ENCODE measurements around the gene AGAP4. TPM values are rescaled to one million over a fixed set of nuclear protein-coding genes. Genes with fewer than 3 reads are reported as not detected.
"Not testable (repeated sequence)": the region's sequence is repeated elsewhere in the genome, so short reads cannot be mapped to it uniquely, and the experiment has no call there.

The AGAP4 gene
- 1 to 10 TPM; 5.5 to 6.7 (median 5.9) TPM for polyA plus RNA-seq

- H3K27ac ChIP-seq (ENCODE audit: low read depth, low read length) = not testable (repeated sequence)
- WGBS, 3 donors = 96 to 100% (median 100%) methylated on average over 1 to 9 of the region's 15 CpGs
Measured at GRCh38 chr10:45847400-45847799, at the start of gene AGAP4. TSS of gene AGAP4 (minus strand) at chr10:45847500. CDS start at chr10:45847347, 153 bp downstream.

GRCh38 chr10:45890721-45891120 is 43.4 kb upstream of the AGAP4 start:
- 92 to 96% (median 95%) methylated on average over 3 to 4 of the region's 4 CpGs for WGBS, 3 donors
- not testable (repeated sequence) for H3K27ac ChIP-seq (ENCODE audit: low read depth, low read length)

GRCh38 chr10:45889539-45890230 is 42.4 kb upstream of the AGAP4 start:
- H3K27ac ChIP-seq (ENCODE audit: low read depth, low read length) = not testable (repeated sequence)
- 95 to 100% (median 97%) methylated on average over 1 of the region's 1 CpG for WGBS, 3 donors

GRCh38 chr10:45882880-45883279 is 35.6 kb upstream of the AGAP4 start:
- no CpG with 5 or more reads among the region's 2 CpGs for WGBS, 3 donors

GRCh38 chr10:45865404-45865803 is 18.1 kb upstream of the AGAP4 start:
- 98 to 99% (median 98%) methylated on average over 21 to 33 of the region's 33 CpGs for WGBS, 3 donors
- not testable (repeated sequence) for H3K27ac ChIP-seq (ENCODE audit: low read depth, low read length)

More at GRCh38 chr10:45882880-45883279, 35.6 kb upstream of the AGAP4 start:
- H3K27ac ChIP-seq (ENCODE audit: low read depth, low read length) = not testable (repeated sequence)

- WGBS, 3 donors = 86 to 95% (median 92%) methylated on average over 3 of the region's 3 CpGs
- not testable (repeated sequence) for H3K27ac ChIP-seq (ENCODE audit: low read depth, low read length)
Measured at GRCh38 chr10:45864264-45864663, 17.0 kb upstream of the AGAP4 start.

- H3K27ac ChIP-seq (ENCODE audit: low read depth, low read length) = not testable (repeated sequence)
- WGBS, 3 donors = 89 to 94% (median 93%) methylated on average over 2 of the region's 2 CpGs
Measured at GRCh38 chr10:45863632-45864031, 16.3 kb upstream of the AGAP4 start.

GRCh38 chr10:45857931-45858330 is 10.6 kb upstream of the AGAP4 start:
- WGBS, 3 donors = 94 to 99% (median 97%) methylated on average over 3 to 4 of the region's 4 CpGs

GRCh38 chr10:45848467-45848866 is 1.2 kb upstream of the AGAP4 start:
- WGBS, 3 donors = 44 to 88% (median 68%) methylated on average over 1 to 2 of the region's 3 CpGs
- H3K27ac ChIP-seq (ENCODE audit: low read depth, low read length) = not testable (repeated sequence)

More at GRCh38 chr10:45857931-45858330, 10.6 kb upstream of the AGAP4 start:
- not testable (repeated sequence) for H3K27ac ChIP-seq (ENCODE audit: low read depth, low read length)

- 46 to 75% (median 68%) methylated on average over 1 to 2 of the region's 2 CpGs for WGBS, 3 donors
- not testable (repeated sequence) for H3K27ac ChIP-seq (ENCODE audit: low read depth, low read length)
Measured at GRCh38 chr10:45822918-45823317, 24.4 kb downstream of the AGAP4 start.

GRCh38 chr10:45820107-45820830 is 27.0 kb downstream of the AGAP4 start:
- 47 to 70% (median 57%) methylated on average over 6 of the region's 6 CpGs for WGBS, 3 donors
- H3K27ac ChIP-seq (ENCODE audit: low read depth, low read length) = not testable (repeated sequence)

GRCh38 chr10:45819552-45819951 is 27.7 kb downstream of the AGAP4 start:
- H3K27ac ChIP-seq (ENCODE audit: low read depth, low read length) = no peak overlapping the region
- 51 to 69% (median 63%) methylated on average over 9 of the region's 9 CpGs for WGBS, 3 donors

- H3K27ac ChIP-seq (ENCODE audit: low read depth, low read length) = no peak overlapping the region
- WGBS, 3 donors = 86 to 91% (median 89%) methylated on average over 3 of the region's 3 CpGs
Measured at GRCh38 chr10:45817912-45818311, 29.4 kb downstream of the AGAP4 start.

- no peak overlapping the region for H3K27ac ChIP-seq (ENCODE audit: low read depth, low read length)
- WGBS, 3 donors = 94 to 97% (median 95%) methylated on average over 7 of the region's 7 CpGs
Measured at GRCh38 chr10:45817130-45817859, 30.0 kb downstream of the AGAP4 start.

- 86 to 98% (median 89%) methylated on average over 4 of the region's 4 CpGs for WGBS, 3 donors
- not testable (repeated sequence) for H3K27ac ChIP-seq (ENCODE audit: low read depth, low read length)
Measured at GRCh38 chr10:45814146-45814545, 33.2 kb downstream of the AGAP4 start.

- WGBS, 3 donors = 73 to 85% (median 78%) methylated on average over 13 of the region's 13 CpGs
- not testable (repeated sequence) for H3K27ac ChIP-seq (ENCODE audit: low read depth, low read length)
Measured at GRCh38 chr10:45812959-45813358, 34.3 kb downstream of the AGAP4 start.

GRCh38 chr10:45811075-45811474 is 36.2 kb downstream of the AGAP4 start:
- H3K27ac ChIP-seq (ENCODE audit: low read depth, low read length) = no peak overlapping the region
- 63 to 83% (median 71%) methylated on average over 6 of the region's 6 CpGs for WGBS, 3 donors

- no peak overlapping the region for H3K27ac ChIP-seq (ENCODE audit: low read depth, low read length)
- WGBS, 3 donors = 78 to 86% (median 84%) methylated on average over 4 of the region's 4 CpGs
Measured at GRCh38 chr10:45809837-45810236, 37.5 kb downstream of the AGAP4 start.

GRCh38 chr10:45804996-45805395 is 42.3 kb downstream of the AGAP4 start:
- 56 to 62% (median 61%) methylated on average over 2 of the region's 2 CpGs for WGBS, 3 donors
- H3K27ac ChIP-seq (ENCODE audit: low read depth, low read length) = not testable (repeated sequence)

Data from adipose tissue (tissue), 3 donors.